Suppressor macrophage treated with lipopolysaccharide for 1 hour (primary cell): Measurements from ENCODE around the gene CFAP92.
A peak's percentile ranks its signal among the peaks of the same experiment; 100 is the strongest.
"Not testable (repeated sequence)": the region's sequence is repeated elsewhere in the genome, so short reads cannot be mapped to it uniquely, and the experiment has no call there.

ENCODE experiments used
- DNase-seq, 3 donors: peaks; one replicate each; pipeline ENCODE4 v3.0.0-alpha.2; 2020 to 2022

Gene CFAP92

DNA sequence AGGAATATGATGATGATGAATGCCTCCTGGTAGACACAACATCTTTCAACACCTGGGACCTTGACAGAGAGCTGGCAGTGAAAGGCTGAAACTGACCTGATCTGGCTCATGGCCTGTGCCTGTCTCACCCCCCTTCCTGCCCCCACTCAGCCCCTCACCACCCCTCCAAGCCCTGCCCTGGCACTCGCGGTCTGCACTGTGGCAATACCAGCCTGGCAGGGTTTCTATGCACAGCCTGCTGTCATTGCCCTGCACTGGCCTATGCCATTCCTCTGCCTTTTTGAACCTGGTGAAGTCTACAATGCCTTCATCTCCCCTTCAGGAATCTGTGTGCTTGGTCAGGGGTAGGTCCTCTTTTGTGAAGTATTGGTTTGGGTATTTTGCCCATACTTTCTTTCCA is 58.0 kb downstream of the CFAP92 start:
- no peak for DNase-seq

DNA sequence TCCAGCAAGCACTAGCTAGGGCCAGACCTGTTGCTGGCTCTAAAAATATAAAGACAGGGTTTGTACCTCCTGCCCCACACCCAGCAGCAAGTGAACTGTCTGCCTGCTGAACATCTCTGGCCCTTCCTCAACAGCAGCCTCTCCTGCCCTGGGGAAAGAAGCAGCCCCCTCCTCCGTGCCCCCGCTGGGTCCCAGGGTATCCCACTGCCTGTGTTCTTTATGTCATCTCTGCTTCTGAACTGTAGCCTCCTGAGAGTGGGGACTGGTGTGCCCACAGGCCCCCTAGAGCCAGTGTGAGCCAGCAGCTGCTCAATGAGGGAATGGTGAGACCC is 60.0 kb downstream of the CFAP92 start:
- no peak for DNase-seq

DNA sequence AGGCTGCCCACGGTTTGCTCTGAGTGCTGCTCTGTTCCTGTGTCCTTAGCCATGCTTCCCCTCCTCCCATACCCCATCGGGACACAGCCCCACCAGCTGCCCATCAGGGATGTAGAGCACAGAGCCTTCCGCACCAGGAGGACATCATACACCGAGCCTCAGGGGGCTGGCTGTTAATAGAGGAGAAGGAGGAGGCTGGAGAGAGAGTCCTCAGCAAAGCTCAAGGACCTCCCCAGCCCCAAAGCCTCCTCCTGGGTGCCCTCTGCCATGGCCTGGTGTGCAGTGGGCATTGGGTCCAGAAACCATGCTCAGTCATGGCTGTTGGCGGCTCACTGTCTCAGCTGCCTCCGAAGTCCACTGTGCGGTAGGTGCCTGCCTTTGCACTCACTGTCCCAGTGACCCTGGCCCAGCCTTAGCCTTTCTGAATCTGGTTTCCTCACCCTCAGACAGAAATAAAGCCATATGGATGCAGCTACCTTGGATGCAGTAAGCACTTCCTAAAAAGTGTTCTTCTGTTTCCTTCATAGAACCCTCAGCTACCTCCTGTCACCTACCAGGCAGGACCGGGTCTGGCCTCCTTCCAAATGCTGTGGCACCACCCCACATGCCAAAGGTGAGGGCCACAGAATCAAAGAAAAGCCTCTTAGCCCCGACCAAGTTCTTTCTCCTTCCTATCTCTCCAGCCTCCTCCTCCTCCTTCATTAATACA is 60.5 kb downstream of the CFAP92 start:
- no peak for DNase-seq

DNA sequence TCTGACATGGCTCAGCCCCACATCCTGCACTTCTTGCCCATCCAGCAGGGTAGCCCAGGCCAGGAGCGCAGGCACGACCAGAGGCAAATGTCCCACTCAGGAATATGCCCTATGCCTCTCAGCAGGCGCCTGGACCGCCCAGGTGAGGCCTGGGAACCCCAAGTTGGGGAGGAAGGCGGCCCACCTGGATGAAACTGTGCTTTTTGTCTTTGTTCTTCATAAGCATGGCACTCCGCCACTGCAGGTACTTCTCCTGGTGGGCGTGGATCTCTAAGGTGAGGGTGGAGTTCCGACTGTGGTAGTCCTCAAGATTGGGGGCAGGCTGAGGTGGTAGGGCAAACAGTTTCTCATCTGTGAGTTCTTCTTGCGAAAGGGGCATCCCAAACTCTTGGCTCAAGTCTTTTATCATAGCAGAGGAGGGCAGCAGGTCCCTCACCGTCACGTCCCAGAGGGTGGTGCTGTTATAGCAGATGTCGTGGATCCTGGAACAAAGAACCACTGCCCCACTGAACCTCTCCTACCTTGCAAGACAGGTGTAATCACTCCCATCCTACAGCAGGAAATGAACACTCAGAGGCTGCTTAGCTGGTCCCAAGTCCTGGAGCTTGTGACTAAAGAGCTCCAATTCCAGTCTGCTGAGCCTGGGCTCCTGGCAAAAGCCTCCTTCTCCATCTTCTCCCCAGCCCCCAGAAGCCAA is 61.2 kb downstream of the CFAP92 start:
- DNase-seq, result no peak

DNA sequence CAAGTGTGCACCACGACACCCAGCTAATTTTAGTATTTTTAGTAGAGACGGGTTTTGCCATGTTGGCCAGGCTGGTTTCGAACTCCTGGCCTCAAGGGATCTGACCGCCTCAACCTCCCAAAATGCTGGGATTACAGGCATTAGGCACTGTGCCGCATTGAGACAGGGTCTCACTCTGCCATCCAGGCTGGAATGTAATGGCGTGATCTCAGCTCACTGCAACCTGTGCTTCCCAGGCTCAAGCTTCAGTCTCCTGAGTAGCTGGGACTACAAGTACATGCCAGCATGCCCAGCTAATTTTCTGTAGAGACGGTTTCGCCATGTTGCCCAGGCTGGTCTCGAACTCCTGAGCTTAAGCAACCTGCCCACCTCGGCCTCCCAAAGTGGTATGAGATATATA is 62.8 kb downstream of the CFAP92 start:
- no peak for DNase-seq

DNA sequence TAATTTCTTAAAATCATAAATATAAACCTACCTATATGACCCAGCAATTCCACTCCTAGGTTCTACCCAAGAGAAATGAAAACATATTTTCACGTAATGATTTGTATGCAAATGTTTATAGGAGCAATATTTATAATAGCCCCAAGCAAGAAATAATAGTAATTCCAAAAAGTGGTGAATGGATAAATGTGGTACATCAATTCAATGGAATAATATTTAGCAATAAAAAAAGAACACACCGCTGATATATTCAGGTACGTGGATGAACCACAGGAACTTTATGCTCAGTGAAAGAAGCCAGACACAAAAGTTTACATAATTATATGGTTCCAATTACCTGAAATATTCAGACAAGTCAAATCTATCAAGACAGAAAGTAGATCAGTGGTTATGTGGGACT is 64.5 kb downstream of the CFAP92 start:
- DNase-seq, result no peak

DNA sequence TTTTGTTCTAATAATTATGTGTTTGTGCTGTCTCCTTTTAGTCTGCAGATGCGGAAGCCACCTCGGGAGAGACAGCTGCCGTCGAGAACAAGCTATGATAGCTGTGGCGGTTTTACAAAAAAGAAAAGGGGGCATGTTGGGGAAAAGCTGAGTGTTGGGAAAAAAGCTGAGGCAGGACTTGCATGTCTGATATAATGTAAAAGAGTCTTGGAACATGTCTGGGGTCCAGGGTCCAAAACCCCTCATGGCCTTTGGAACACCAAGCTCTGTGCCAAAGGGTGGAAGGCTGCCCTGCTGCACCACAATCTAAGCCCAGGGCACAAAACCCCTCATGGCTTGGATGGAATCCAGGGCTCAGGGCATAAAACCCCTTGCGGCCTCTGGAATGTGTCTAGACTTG is 69.9 kb downstream of the CFAP92 start:
- not testable (repeated sequence) for DNase-seq

DNA sequence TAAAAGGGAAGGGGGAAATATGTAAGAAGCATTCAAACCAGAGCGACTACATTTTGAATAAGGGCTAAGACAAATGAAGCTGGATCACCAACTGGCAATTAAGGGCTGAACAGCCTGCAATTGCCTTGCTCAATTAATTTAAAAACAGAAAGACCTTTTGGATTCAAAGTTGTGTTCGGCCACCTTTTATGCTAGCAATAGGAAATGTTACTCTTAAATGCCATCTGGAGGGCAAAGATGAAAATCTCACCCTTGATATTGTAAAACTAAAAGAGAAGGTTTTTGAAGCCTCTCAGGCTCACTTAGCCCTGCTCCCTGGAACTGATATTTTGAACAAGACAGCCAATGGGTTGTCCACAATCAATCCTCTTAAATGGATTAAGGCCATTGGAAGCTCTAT is 70.3 kb downstream of the CFAP92 start:
- no peak for DNase-seq

DNA sequence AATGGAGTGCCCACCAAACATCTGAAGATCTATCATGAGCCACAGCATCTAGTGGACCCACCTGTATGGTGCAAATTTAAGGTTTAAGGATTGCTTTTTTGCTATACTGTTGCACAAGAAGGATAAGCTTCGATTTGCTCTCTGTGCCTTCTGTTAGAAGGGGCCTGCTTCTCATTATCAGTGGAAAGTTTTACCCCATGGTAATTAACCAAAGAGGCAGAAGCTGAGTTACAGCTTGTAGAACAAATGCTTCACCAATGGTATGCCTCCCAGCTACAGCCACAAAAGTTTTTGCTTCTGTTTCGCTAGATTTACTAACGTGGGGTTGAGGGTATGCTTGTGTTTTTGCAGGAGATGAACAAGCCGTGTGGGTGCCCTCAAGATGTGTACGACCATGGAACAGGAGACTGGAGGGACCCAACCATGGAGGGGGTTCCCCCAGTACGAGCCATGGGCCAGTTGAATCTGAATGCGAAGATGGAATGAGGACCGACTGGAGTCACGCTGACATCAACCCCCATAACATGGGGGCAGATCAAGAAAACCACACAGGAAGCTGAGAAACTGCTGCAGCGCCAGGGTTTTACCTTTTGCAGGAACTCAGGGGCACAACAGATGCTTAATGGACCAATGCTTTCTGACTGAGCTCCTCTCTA is 70.9 kb downstream of the CFAP92 start:
- DNase-seq, result no peak

DNA sequence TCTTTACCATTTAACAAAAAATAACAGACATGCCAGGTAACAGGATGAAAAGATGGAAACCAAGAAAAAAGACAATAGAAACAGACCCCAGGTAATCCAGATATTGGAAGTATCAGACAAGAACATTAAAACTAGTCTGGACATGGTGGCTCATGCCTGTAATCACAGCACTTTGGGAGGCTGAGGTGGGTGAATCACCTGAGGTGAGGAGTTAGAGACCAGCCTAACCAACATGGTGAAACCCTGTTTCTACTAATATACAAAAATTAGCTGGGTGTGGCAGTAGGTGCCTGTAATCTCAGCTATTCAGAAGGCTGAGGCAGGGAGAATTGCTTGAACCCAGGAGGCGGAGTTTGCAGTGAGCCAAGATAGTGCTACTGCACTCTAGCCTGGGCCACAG is 73.9 kb downstream of the CFAP92 start:
- no peak for DNase-seq

DNA sequence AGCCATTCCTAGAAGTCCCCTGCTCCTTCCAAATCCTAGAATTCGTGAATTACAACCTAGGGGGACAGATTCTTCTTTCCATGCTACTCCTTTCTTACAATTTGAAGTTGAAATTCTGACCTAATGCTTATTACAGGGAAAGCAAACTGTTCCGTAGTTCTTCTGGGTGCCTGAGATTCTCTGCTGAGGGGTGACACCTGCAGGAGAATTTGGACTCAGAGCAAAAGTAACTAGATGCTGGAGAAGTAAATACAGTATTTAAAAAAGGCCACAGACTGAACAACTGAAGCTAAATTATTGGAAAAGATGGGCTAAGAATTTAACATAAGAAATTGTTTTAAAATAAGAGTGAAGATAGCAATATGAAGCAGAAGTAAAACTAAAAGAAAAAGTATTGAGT is 76.6 kb downstream of the CFAP92 start:
- DNase-seq, result peak in 1 of 3 donors; percentile 5

DNA sequence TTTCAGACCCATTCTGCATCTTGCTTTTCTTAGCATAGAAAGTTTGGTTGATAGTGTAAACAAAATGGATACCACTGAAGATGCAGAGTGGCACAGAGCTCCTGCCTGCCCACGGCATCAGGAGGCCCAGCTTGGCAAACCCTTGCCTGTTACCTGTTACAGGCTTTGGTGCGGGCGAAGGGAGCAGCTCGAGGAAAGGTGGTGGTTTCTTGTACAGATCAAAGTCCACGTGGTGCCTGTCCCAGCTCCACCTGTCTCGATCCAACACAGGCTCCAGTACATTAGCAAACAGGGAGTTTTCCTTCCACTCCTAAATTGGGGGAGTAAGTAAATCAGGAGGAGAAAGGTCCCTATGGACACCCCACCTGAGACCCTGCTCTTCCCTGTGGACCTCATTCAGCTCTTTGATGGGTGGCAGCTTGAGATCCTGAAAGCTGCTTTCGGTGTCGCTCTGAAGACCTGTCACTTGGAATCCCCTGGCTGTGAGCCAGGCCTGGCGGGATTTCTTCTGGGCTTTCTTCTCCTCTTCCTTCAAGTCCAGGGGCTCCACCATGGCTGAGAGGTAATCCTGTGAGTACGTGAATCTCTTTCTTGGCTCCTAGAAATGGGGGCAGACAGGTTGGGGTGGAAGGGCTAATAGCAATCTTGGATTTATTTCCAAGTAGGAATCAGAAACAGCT is 78.8 kb downstream of the CFAP92 start:
- DNase-seq, result no peak

DNA sequence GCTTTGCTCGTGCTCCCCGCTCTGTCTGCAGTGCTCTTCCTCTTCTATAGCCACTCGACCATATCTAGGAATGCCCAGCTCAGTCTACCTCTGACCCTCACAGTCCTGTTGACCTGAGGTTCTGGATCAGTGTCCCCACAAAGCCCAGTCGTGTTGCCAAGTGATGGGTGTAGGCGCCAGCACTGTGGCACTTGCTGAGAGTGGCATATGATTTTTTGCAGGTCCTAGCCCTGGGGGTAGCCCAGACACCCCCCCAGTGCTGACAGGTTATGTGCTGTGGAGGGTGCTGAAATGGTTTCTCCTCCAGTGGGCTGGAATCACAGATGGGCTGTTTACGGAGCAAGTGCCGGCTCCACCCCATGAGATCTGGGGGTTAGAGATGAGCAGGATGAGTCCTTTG is 82.0 kb downstream of the CFAP92 start:
- DNase-seq, result no peak

DNA sequence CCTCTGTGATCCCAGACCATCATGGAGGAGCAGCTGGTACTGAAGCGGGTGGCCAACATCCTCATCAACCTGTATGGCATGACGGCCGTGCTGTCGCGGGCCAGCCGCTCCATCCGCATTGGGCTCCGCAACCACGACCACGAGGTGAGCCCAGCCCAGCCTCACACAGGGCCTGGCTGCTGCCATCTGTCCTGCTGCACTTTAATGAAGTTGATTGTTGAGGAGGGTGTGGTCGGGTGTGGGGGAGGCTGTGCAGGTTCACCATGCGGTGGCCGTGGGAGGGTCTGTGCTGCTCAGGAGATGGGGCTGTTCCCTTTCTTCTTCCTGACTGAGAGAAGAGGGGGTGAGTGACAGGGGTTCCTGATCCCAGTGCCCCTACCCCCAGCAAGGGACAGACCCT is 83.9 kb downstream of the CFAP92 start:
- no peak for DNase-seq

DNA sequence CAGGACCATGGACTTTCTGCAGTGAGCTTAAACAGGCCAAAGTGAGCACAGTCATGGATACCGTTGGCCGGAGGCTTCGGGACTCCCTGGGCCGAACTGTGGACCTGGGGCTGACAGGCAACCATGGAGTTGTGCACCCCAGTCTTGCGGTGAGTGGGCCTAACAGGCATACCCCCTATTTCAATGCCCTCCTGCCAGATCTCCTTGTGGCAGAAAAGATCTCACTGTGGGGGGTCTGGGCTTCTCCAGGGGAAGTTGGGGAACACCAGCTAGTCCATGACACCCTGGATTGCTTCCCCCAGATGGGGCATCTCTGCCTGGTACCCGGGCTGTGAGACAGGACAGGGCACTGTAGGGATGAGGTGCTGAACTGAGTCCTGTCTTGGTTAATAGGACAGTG is 84.9 kb downstream of the CFAP92 start:
- no peak for DNase-seq

DNA sequence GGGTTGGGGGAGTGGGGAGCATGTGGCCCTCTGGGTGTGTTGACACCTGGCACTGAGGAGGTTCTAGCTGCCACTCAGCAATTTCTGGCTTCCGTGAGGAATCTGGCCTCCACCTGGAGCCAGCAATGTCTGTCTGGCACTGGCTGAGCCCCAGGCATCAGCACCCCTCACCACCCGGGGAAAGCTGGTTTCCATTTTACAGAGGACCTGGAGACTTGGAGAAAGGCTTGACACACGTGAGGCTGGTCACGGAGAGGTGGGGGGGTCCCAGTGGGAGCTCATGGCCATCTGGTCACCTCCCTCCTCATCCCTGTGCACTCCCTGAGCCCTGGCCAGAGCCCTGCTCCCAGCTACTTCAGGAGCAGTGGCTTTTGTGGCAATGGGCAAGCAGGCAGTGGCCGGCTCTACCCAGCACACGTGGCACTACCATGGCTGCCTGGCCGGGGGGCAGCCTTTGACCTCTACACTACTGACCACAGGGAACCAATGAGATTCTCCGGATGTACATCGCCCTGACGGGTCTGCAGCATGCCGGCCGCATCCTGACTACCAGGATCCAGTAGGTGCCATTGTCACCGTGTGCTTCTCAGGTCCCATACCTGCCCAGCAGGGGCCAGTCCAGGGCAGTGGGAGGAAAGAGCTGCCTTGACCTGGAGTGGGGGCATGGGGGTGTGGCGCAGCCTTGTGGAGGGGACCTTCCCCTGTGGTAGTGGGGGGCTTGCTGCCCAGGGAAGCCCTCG is 86.0 kb downstream of the CFAP92 start:
- no peak for DNase-seq

DNA sequence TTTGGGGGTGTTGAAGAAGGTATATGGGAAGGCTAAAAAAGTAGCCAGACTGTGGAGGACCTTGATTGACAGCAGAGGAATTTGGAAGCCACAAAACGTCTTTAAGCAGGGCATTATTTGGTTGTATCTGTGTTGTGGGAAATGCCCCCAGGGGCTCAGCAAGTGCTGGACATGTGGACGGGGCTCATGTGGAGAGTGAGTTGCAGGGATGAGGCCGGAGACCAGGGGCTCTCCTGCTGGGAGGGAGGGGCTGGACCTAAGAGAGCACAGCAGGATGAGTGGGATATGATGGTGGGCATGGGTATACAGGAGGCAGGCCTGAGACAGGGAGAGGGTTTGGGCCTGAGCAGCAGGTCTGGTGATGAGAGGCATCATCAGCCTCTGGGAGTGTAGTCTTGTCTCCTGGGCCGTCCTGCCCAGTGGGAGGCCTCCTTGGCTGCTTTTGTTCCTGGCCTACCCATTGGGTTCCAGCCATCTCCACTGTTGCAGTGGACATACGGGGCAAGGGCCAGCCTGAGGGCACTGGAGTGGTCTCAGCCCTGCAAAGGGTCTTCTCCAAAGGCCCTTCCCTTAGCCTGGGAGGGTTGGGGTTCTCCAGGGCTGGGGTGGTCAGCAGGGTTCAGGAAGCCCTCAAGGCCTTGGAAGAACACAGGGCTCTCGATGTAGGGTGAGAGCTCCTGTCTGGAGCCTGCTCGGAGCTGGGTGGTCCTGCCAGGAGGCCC is 86.9 kb downstream of the CFAP92 start:
- DNase-seq, result no peak

DNA sequence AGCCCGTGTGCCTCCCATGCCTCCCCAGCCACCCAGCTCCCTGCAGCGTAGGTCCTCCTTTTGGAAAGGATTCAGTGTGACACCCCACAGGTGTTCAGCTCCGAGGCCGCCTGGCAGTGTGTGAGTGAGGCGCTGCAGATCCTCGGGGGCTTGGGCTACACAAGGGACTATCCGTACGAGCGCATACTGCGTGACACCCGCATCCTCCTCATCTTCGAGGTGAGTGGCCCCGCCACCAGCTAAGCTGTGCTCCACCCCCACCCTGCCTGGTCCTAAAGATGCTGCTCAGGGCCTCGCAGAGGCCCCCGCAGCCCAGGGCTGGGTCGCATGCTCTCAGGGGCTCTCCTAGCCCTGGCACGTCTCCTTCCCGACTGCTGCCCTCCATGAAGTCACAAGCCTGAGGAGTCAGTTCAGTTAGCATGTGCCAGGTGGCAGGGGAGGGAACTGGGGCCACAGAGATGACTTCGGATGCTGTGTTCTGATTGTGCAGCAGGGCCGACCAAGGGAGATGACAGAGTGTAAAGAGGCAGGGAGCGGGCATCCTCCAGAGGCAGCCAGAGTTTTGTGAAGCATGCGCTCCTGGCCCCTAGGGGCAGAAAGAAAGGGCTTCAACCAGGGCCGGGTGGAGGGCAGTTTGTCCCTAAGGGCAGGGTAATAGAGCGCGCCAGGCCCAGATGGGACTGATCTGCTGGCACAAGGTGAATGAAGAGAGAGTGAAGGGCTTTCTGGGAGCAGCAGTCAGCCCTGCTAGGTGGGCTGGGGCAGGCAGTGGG is 87.7 kb downstream of the CFAP92 start:
- DNase-seq, result no peak

DNA sequence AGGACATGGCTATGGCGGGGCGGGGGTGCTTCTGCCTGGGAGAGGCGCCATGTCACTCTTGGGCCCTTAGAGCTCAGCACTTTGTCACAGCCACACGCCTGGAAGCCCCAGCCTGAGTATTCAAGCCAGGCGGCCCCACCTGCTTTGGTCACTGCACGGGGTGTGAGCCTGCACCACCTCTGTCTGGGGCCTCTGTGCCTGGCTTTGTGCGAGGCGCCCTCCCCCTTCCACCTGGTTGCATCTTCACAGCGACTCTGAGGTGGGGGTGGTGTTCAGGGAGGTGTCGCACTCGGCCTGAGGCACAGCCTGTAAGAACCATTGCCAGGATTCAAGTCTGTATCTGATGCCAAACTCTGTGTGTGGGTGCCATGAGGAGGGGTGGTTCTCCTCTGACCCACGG is 90.4 kb downstream of the CFAP92 start:
- no peak for DNase-seq

DNA sequence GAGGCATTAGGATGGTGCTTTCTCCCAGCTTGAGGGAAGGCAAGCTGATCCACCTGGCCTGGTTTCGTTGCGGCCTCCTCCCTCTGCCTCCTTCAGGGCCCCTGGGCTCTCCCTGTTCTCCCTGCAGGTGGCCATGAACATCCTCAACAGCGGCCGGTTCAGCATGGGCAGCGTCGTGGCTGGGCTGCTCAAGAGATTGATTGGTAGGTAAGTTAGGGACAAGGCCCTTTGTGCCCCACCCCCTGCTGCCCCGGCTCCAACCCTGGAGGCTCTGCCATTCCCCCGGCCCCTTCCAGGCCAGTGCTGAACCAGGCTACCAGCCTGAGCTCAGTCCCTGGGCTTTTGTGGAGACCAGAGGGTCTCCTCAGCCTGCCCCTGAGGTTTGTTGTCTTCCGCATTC is 91.5 kb downstream of the CFAP92 start:
- DNase-seq, result no peak

DNA sequence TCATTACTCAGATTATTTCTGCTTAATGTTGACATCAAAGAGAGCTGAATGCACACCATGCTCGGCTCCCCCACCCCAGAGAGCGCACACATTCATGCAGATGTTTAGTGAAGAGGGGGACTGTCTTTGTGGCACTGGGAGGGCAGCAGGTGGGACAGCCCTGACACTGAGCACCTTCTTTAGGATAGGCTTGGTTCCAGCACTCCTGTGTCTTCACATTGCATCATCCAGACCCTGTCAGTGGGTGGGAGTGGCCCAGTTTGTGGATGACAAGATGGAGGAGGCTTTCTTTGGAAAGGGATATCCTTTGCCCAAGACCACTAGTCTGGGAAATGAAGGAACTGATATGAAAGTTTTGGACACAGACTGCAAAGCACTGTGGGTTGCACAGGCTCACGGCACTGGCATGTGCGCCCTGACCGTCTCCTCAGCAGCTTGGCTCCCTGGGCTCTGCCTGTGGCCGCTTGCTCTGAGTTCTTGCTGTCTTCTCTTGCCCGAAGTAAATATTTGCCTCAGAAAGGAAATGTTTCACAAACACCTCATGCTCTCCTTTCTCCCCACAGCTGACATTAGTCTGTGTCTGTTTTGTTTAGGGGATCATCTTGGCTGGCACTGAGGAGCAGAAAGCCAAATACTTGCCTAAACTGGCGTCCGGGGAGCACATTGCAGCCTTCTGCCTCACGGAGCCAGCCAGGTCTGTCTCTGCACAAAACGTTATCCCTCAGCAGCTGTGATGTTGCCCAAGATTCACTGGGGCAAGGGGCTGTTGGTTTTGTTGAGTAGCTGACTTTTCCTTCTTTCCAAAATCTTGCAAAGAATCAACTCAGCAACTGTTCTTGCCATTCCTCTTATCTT is 97.8 kb downstream of the CFAP92 start:
- DNase-seq, result no peak
